Panc1 (cell line): ENCODE results near the gene PZP.
"Not testable (repeated sequence)": the region's sequence is repeated elsewhere in the genome, so short reads cannot be mapped to it uniquely, and the experiment has no call there.

Experiments used
- POLR2AphosphoS5 ChIP-seq: IDR thresholded peaks from 2 replicates; pipeline ENCODE4 v1.6.1; 2012; ENCODE audit warnings: mild to moderate bottlenecking, low read depth, low read length, moderate library complexity
- SIN3A ChIP-seq: IDR thresholded peaks from 2 replicates; pipeline ENCODE4 v1.6.1; 2012; ENCODE audit warnings: low read depth, mild to moderate bottlenecking, low read length, moderate library complexity, borderline replicate concordance; ENCODE audit not compliant: insufficient read depth
- TCF7L2 ChIP-seq: IDR thresholded peaks from 2 replicates; pipeline ENCODE4 v1.6.1; 2011; ENCODE audit warnings: mild to moderate bottlenecking, low read depth, low read length, inconsistent platforms
- TF ChIP-seq, protein P1 (sequence below): fragments of 450-650 bp; IDR thresholded peaks from 2 replicates; pipeline ENCODE4 v1.5.1; 2017; ENCODE audit warnings: mild to moderate bottlenecking
- TF ChIP-seq, protein P2 (sequence below), 2 experiments: IDR thresholded peaks; 2 replicates each; pipeline ENCODE4 v1.6.1; 2011 to 2012; ENCODE audit warnings: low read depth in 2 of 2, control low read depth in 1 of 2, low read length in 1 of 2, mild to moderate bottlenecking in 1 of 2, moderate library complexity in 1 of 2; ENCODE audit not compliant: insufficient read depth in 1 of 2

DNA sequence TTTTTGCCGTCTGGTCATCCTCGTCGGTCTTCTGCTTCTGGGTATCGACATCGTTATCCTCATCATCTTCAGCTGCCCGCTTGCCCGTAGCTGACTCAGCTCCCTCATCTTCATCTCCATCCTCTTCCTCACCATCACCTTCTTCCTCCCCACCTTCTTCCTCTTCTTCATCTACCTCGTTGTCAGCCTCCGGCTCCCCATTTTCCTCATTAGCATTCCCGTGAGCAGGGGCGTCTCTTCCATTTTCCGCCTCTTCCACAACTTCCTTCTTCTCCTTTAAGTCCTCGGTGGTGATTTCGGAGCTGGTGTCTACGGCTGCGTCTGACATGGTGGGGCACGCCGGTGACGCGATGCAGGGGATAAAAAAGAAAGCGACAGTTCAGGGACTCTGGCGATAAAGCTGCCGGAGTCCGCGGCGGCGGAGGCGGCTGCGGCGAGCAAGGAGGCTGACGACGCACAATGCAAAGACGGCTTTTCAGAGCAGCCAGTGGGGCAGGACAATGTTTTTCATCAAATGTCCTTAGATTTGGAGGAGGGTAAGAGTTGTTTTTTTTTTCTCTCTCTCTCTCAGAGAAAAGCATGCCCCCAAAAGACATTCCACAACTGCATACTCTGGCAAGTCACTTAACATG, 31.9 kb upstream of the PZP start:
- TF ChIP-seq, protein P1, sequence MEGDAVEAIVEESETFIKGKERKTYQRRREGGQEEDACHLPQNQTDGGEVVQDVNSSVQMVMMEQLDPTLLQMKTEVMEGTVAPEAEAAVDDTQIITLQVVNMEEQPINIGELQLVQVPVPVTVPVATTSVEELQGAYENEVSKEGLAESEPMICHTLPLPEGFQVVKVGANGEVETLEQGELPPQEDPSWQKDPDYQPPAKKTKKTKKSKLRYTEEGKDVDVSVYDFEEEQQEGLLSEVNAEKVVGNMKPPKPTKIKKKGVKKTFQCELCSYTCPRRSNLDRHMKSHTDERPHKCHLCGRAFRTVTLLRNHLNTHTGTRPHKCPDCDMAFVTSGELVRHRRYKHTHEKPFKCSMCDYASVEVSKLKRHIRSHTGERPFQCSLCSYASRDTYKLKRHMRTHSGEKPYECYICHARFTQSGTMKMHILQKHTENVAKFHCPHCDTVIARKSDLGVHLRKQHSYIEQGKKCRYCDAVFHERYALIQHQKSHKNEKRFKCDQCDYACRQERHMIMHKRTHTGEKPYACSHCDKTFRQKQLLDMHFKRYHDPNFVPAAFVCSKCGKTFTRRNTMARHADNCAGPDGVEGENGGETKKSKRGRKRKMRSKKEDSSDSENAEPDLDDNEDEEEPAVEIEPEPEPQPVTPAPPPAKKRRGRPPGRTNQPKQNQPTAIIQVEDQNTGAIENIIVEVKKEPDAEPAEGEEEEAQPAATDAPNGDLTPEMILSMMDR: not testable (repeated sequence)
- not testable (repeated sequence) for TF ChIP-seq POLR2AphosphoS5, TCF7L2, SIN3A
- TF ChIP-seq, protein P2, sequence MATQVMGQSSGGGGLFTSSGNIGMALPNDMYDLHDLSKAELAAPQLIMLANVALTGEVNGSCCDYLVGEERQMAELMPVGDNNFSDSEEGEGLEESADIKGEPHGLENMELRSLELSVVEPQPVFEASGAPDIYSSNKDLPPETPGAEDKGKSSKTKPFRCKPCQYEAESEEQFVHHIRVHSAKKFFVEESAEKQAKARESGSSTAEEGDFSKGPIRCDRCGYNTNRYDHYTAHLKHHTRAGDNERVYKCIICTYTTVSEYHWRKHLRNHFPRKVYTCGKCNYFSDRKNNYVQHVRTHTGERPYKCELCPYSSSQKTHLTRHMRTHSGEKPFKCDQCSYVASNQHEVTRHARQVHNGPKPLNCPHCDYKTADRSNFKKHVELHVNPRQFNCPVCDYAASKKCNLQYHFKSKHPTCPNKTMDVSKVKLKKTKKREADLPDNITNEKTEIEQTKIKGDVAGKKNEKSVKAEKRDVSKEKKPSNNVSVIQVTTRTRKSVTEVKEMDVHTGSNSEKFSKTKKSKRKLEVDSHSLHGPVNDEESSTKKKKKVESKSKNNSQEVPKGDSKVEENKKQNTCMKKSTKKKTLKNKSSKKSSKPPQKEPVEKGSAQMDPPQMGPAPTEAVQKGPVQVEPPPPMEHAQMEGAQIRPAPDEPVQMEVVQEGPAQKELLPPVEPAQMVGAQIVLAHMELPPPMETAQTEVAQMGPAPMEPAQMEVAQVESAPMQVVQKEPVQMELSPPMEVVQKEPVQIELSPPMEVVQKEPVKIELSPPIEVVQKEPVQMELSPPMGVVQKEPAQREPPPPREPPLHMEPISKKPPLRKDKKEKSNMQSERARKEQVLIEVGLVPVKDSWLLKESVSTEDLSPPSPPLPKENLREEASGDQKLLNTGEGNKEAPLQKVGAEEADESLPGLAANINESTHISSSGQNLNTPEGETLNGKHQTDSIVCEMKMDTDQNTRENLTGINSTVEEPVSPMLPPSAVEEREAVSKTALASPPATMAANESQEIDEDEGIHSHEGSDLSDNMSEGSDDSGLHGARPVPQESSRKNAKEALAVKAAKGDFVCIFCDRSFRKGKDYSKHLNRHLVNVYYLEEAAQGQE (IDR thresholded peaks at IDR 0.05; ENCODE audit: insufficient read depth in 1 of 2, low read depth in 2 of 2, low read length in 1 of 2): not testable (repeated sequence)
